ENCODE data around the gene ZNF185.

The ZNF185 gene

GRCh38 chrX:152897222-152898131 is at the start of gene ZNF185:
Gene ZNF185 (plus strand): TSS chrX:152898067. CDS start chrX:152914490, 16,423 bp downstream.
- TF ChIP-seq CTCF (IDR thresholded peaks at IDR 0.05) = no peak
- DNase-seq (ENCODE audit: low spot score) = no peak
- Histone ChIP-seq H3K27ac (no peak within 1 kb of the TSS), H3K4me3 (peak within 1 kb of the TSS; percentile 58)

- no peak overlapping the region for H3K4me3 ChIP-seq
- TF ChIP-seq CTCF (IDR thresholded peaks at IDR 0.05) = no peak
- DNase-seq (ENCODE audit: low spot score) = no peak
- H3K27ac ChIP-seq = no peak overlapping the region
Measured at GRCh38 chrX:152850465-152850864, 47.4 kb upstream of the ZNF185 start.

- H3K4me3 ChIP-seq = no peak overlapping the region
Measured at GRCh38 chrX:152853986-152854385, 43.9 kb upstream of the ZNF185 start.

GRCh38 chrX:152861116-152861515 is 36.8 kb upstream of the ZNF185 start:
- Histone ChIP-seq H3K4me3 (no peak overlapping the region), H3K27ac (no peak overlapping the region)
- no peak for DNase-seq (ENCODE audit: low spot score)
- TF ChIP-seq CTCF (IDR thresholded peaks at IDR 0.05) = no peak

More at GRCh38 chrX:152853986-152854385, 43.9 kb upstream of the ZNF185 start:
- DNase-seq (ENCODE audit: low spot score) = no peak
- TF ChIP-seq CTCF (IDR thresholded peaks at IDR 0.05) = no peak
- H3K27ac ChIP-seq = no peak overlapping the region

GRCh38 chrX:152861826-152862225 is 36.0 kb upstream of the ZNF185 start:
- no peak overlapping the region for H3K4me3 ChIP-seq
- DNase-seq (ENCODE audit: low spot score) = no peak
- TF ChIP-seq CTCF (IDR thresholded peaks at IDR 0.05) = no peak
- H3K27ac ChIP-seq = no peak overlapping the region

GRCh38 chrX:152865232-152865920 is 32.5 kb upstream of the ZNF185 start:
- Histone ChIP-seq H3K27ac (no peak overlapping the region), H3K4me3 (no peak overlapping the region)
- no peak for DNase-seq (ENCODE audit: low spot score)

More at GRCh38 chrX:152865232-152865920, 32.5 kb upstream of the ZNF185 start:
- no peak for TF ChIP-seq CTCF (IDR thresholded peaks at IDR 0.05)
